GM21447 (cell line): ENCODE measurements around the gene SIRT4.
"Not testable (repeated sequence)": the region's sequence is repeated elsewhere in the genome, so short reads cannot be mapped to it uniquely, and the experiment has no call there.

ENCODE experiments used
- ATAC-seq: cut with Tn5 transposase; IDR thresholded peaks from one replicate; pipeline ENCODE4 v1.9.1; 2021; ENCODE audit not compliant: unreplicated experiment

The SIRT4 gene

DNA sequence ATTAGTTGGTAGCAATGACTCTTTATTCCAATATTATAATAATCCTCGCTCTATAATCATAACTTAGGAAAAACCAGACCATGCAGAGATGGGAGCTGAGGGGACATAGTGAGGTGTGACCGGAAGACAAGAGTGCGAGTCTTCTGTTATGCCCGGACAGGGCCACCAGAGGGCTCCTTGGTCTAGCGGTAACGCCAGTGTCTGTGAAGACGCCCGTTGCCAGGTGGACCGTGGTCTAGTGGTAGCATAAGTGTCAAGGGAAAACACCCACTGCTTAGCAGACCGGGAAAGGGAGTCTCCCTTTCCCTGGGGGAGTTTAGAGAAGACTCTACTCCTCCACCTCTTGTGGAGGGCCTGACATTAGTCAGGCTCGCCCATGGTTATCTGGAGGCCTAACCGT, 33.3 kb downstream of the SIRT4 start:
- ATAC-seq = not testable (repeated sequence)

DNA sequence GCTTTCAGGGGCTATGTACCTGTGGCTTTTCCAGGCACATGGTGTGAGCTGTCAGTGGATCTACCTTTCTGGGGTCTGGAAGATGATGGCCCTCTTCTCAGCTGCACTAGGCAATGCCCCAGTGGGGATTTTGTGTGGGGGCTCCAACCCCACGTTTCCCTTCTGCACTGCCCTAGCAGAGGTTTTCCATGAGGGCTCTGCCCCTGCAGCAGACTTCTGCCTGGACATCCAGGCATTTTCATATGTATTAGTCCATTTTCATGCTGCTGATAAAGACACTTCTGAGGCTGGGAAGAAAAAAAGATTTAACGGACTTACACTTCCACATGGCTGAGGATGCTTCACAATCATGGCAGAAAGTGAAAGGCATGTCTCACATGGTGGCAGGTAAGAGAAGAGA, 34.3 kb downstream of the SIRT4 start:
- ATAC-seq = not testable (repeated sequence)

DNA sequence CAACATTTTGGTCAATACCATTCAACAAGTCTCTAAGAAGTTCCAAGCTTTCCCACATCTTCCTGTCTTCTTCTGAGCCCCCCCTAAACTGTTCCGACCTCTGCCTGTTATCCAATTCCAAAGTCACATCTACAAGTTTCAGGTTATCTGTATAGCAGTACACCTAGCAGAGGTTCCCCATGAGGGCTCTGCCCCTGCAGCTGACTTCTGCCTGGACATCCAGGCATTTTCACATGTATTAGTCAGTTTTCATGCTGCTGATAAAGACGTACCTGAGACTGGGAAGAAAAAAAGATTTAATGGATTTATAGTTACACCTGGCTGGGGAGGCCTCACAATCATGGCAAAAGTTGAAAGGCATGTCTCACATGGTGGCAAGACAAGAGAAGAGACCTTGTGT, 35.6 kb downstream of the SIRT4 start:
- no peak for ATAC-seq

DNA sequence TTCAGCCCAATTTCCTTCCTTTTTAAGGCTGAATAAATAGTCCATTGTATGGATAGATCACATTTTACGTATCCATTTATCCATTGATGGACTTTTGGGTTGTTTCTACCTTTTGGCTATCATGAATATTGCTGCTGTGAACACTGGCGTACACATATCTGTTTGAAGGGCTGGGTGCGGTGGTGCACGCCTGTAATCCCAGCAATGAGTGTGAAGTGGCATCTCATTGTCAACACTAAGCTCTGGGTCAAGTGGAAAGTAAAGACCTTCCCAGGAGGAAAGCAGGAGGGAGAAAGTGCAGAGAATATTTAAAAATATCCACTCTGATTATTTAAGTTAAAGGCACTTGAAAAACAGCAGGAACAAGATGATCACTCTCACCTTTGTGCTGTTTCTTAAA, 37.1 kb downstream of the SIRT4 start:
- ATAC-seq = no peak

DNA sequence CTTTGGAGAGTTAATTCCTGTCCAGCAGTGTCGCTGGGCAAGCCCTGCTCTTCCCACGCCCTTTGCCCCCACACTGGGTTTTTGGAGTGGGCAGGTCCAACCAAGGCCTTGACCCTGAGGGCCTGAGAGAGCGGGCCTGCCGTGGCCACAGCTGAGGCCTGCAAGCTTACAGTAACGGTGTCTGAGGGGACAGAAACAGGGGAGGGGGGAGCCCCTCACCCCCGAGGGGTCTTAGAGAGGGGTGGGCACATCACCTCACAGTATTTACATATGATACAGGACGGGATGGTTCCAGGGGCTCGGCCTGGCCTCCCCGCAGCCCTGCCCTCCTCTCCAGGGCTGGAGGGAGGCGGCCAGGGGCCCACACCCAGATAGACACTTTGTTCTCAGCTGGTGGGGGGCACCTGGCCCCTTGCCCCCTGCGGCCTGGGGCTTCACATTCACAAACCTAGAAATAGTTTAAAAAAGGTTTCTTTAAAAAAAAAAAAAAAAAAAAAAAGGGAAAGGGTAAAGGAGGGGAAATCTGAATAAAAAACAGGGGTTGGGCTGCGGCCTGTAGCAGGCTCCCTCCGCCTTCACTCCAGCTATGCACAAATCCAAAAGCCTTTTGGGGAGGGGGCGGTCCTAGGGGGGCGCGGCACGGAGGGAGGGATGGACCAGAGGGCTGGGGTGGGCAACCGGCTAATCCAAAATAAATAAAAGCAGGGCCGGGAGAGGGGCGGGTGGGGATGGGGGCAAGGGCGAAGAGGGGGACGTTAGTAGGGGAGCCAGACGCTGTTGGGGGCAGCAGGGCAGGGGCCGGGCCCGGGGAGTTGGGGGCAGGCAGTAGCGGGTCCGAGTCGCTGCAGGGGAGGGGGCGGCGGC, 40.3 kb downstream of the SIRT4 start:
- ATAC-seq = no peak

DNA sequence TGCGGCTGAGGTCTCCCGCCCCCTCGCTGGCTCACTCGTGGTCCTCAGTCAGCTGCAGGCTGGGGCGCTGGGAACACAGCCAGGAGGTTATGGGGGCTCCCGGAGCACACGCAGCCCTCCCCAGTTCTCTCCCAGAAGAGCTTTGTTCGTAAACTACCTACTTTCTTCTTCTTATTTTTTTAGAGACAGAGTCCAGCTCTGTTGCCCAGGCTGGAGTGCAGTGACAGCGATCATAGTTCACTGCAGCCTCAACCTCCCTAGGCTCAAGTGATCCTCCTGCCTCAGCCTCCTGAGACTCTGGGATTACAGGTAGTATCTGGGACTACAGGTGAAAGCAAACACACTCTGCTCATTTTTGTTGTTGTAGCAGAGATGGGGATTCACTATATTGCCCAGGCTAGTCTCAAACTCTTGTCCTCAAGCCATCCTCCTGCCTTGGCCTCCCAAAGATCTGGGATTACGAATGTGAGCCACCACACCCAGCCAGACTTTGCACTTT, 41.0 kb downstream of the SIRT4 start:
- no peak for ATAC-seq

DNA sequence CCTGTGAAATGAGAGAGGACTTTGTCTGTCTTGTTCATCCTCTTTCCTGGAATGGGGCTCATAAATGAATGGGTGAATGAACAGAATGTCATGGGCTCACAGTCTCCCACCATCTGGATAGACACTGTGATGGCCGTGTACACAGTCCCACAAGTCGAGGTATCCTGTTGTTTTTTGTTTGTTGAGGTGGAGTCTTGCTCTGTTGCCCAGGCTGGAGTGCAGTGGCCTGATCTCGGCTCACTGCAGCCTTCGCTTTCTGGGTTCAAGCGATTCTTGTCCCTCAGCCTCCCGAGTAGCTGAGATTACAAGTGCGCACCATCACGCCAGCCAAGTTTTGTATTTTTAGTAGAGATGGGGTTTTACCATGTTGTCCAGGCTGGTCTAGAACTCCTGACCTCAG, 41.6 kb downstream of the SIRT4 start:
- ATAC-seq = no peak

DNA sequence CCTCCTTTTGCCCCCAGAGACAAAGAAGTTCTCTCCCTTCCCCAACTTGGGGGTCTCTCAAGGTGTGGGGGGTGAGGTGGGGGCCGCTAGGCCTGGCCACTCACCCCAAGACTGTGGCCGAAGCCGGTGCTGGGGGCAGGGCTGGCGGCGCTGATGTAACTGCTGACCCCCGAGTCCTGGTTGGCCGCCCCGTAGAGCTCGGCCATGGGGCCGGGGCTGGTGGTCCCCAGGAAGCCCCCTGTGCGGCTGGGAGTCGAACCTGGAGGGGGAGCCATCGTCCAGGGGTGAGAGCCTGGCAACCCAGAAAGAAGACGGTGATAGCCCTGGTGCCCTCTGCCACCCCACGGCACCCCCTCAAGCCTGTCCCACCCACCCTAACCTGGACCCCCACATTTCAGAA, 43.9 kb downstream of the SIRT4 start:
- no peak for ATAC-seq

DNA sequence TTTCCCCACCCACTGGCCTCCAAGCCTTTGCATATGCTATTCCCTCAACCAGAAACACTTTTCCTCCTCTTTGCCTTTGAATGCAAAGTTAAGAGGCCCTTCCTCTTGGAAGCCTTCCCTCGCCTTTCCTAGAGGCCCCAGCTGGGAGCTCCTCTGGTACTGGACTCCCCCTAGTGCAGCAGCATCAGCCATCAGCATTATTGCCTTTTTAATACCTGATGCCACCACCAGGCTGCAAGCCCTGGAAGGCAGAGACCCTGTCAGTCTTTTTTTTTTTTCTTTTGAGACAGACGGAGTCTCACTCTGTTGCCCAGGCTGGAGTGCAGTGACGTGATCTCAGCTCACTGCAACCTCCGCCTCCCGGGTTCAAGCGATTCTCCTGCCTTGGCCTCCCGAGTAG, 44.6 kb downstream of the SIRT4 start:
- no peak for ATAC-seq

DNA sequence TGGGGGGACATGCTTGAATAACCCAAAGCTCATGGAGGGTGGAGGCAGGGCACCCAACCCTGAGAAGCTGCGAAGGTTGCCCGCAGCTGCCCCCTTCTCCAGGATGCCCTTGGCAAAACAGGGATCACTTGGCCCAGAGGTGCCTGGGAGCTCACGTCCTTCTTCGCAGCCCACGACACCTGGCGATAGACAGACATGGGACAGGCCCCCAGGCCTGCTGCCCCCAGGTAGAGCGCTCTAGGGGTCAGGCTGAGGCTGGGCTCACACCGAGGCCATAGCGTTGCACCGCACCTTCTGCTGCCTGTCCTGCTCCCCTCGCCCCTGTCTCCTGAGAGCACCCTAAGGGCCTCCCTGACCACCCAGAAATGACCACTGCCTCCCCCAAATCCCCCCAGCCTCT, 45.6 kb downstream of the SIRT4 start:
- no peak for ATAC-seq

DNA sequence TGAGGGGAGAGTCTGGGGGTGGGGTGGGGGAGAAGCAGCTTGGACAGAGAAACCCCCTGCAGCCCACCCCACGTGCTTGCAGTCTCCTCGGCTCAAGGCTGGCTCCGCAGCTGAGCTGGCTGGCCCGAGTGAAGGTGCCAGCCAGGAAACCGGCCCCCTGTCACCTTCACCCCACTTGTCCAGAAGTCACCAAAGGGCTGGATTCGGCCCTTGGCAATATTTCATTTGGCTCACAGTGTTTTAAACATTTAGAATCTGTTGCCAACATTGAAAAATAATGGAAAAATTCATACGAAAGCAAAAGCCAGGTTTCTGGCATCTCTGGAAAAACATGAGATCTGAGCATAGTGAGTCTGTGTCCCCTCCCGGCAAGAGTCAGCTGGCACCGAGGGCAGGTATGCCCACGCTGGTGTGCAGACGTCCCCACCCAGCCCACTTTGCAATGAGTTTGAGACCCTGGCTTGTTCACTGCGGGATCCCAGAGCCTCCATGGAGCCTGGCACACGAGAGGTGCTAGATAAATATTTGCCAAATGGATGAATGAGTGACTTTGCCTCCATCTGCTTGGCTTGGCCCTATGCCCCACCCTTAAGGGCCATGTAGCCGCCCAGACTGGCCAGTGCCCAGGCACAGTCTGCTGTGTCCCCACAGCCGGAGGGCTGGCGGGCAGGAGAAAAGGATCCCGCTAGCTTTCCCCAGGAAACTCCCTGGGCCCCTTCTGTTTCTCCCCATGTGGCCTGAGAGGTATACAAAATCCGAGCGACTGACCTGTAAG, 48.6 kb downstream of the SIRT4 start:
- ATAC-seq = no peak

DNA sequence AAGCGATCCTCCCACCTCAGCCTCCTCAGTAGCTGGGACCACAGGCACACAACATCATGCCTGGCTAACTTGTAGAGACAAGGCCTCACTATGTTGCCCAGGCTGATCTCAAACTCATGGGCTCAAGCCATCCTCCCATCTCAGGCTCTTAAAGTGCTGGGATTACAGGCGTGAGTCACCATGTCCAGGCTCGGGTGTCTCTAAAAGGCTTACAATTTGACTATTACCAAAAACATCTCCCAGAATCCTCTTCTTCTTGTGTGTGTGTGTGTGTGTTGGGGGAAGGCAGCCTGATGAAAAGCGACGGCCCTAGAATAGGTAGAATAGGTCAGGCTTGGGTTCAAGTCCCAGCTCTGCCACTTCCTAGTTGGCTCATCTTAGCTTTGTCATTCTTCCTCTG, 50.0 kb downstream of the SIRT4 start:
- ATAC-seq = no peak

DNA sequence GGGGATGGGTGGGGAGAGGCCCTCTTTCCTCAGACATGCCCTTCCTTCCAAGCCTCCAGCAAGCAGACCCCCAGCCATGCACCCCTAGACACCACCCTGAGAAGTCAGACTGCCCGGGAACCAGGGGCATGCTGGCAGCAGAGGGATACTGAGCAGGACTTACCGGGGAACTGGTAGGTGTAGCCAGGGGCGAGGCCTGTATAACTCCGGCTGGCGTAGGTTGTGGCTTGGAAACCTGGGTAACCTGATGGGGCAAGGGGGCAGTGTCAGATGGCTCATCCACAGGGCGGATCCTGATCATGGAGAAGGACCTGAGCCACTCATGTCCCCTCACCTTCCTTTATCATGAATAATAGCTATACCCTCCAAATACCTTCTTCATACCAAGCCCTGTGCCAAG, 51.0 kb downstream of the SIRT4 start:
- no peak for ATAC-seq

DNA sequence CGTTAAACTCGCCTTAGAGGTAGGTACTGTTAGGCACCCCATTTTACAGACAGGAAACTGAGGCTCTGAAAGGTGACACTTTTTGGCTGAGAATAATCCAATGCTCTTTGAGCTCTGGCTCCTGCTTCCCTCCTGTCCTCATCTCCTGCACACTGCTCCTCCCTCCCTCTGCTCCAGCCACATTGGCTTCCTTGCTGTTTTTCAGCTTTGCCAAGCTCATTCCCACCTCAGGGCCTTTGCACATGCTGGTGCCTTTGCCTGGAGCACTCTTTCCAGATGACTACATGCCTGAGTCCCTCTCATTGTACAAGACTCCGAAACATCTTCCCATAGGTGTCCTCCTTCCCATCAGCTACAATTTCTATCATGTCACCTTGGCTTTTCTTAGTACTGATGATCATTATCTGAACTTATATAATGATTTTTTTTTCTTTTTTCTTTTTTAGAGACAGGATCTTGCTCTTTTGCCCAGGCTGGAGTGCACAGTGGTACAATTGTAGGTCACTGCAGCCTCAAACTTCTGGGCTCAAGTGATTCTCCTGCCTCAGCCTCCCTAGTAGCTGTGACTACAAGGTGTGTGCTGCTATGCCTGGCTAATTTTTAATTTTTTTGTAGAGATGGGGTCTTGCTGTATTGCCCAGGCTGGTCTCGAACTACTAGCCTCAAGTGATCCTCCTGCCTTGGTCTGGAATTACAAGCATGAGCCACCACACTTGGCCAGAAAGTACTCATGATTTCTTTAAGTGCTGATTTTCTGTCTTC, 51.6 kb downstream of the SIRT4 start:
- ATAC-seq = no peak

DNA sequence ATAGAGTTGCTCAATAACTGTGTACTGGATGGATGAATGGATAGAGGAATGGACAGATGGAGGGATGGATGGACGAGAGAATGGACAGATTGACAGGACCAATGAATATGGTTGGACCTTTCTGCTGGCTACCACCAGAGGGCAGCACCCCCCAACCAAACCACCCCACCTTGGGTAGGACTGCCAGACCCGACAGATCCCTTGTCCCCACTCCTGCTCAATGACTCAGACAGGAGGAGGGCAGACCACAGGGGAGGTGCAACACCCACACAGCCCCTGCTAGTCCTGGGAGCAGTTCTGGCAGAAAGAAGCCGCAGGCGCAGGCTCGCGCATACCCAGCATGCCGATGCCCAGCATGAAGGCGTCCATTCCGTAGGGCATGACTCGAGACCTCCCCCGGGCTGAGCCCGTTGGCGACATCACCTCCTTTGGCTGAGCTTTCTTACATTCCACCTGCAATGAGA, 54.5 kb downstream of the SIRT4 start:
- no peak for ATAC-seq

DNA sequence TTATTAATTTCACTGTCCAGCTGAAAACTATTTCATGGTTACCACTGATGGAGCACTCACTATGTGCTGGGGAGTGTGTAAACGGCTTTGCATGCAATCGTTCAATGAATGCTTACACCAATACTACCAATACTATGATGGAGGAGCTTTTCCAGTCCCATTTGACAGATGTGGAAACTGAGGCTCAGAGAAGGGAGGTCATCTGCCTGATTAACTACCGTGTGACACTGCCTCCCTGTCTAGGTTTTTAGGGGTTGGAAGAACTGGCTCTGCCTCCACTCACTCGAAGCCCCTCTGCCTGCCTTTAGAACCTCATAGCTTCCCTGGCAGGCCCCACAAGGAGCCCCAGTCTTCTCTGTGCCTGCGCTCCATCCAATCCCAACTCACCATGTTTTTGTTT, 55.0 kb downstream of the SIRT4 start:
- ATAC-seq = no peak

DNA sequence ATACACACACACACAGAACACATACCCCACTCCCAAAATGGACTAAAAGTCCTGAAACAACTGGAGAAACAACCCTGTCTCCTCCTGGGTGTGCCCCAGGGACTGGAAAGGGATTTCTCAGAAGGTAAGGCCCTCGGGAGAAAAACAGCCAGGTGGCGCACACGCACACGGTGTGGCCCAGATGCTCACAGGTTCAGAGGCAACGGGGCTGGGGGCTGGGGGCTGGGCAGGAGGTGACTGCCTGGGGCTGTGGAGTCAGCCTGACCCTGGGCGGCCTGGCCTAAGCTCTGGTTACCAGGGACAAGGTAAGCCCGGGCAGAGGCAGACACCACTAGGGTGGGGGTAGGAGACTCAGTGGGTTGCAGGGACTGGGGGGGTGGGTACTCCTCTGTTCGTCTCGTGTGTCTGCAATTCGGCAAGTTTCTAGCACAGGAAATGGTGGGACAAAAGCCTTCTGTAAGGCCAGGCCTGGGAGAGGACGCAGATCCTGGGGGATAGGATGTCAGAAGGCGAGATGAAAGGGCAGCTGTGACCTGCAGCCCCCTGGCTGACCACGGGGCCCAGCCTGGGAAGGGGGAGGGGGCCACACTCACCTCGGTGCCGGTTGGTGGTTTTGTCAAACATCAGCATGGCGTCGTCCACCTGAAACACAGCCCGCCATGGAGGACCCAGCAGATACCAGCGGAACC, 56.4 kb downstream of the SIRT4 start:
- ATAC-seq = no peak

DNA sequence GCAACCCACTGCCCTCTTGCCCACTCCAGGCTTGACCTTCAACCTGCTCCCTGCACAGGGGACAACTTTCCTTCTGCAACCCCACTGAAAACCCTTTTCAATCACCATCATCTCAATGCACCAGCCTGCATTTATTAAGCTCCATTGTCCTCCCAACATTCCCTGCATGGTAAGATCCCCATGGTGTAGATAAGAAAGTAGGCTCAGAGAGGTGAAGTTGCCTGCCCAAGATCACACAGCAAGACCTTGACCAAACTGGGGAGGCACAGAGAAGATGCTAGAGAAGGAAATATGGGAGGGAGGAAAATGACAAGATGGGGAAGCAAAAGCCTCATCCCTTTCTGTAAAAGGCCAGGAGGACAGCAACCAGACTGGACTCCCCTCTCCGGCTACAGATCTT, 57.0 kb downstream of the SIRT4 start:
- ATAC-seq = no peak

DNA sequence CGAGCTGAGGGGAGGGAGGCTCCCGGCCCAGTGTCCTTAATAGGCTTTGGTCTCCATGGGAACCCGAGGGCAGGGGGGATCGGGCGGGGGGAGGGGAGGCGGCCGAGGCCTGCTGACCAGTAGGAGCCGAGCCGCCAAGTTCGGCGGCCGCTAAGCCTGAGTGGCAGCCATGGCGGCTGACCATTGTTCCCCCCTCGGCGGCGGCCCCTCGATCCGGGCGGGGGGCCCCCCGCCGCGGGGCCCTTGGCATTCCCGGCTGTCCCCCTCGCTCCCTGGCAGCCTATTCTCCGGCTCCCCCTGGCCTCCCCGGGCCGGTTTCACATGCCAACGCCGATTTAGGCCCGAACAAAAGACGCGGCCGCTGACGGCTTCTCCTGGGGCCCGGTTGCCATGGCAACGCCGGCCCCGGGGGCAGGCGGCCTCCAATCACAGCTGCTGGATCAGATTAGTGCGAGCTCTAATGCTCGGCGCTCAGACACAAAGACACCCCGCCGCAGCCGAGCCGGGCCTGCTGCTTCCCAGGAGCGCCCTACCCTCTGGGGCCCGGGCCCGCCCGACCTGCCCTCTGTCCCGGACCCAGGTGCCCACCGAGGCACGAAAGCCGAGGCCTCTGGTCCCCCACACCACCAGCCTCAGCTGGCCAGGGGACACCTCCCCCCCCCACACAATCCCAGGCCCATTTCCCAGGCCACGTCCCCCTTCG, 59.5 kb downstream of the SIRT4 start:
- no peak for ATAC-seq
